A549 (cell line): ENCODE data around the gene HOATZ. TPM values are rescaled to one million over a fixed set of nuclear protein-coding genes. Genes with fewer than 3 reads are reported as not detected.

ENCODE experiments used
- ATAC-seq, 2 experiments: fragments of 200-7000 bp in 1 of 2; fragments of >200 bp in 1 of 2; cut with Nextera tagmentation in 1 of 2; cut with Tn5 transposase in 1 of 2; 3 replicates each; pipeline versions ENCODE4 v1.8.0 to v1.9.1; 2018 to 2020; ENCODE audit warnings: mild to moderate bottlenecking in 1 of 2, moderate library complexity in 1 of 2
- CTCF ChIA-PET: fragments of 300-600 bp; sonication (Branson Sonifier 250); formaldehyde crosslinking; extraction: SDS; loops from one replicate; lab custom pipeline; 2021; ENCODE audit warnings: antibody characterized with exemption, inconsistent platforms; lab: Yijun Ruan, JAX
- POLR2A ChIA-PET: fragments of 350-600 bp; formaldehyde crosslinking; extraction: SDS; loops from one replicate; lab custom pipeline; 2021; ENCODE audit warnings: antibody characterized with exemption, inconsistent platforms; lab: Yijun Ruan, JAX
- DNase-seq, 2 experiments: peaks; one replicate each; pipeline versions ENCODE4 v3.0.0 to v3.0.0-alpha.2; 2011 to 2016; ENCODE audit warnings: low read depth in 1 of 2, low spot score in 1 of 2
- FAIRE-seq: peaks from 2 replicates; lab custom pipeline; 2011; peaks lifted over from hg19 to GRCh38; lab: Jason Lieb, UNC
- H3K27ac ChIP-seq, 2 experiments: fragments of >200 bp; sonication (Bioruptor Twin); formaldehyde crosslinking; 3 replicates each; pipeline ENCODE4 v1.5.1; 2016 to 2017
- H3K4me1 ChIP-seq: fragments of >200 bp; sonication (Bioruptor Twin); formaldehyde crosslinking; 3 replicates; pipeline ENCODE4 v1.6.1; 2016
- H3K4me2 ChIP-seq: fragments of >200 bp; sonication (Bioruptor Twin); formaldehyde crosslinking; 3 replicates; pipeline ENCODE4 v1.6.1; 2016
- H3K4me3 ChIP-seq: fragments of >200 bp; sonication (Bioruptor Twin); formaldehyde crosslinking; 3 replicates; pipeline ENCODE4 v1.5.1; 2016
- H3K9me3 ChIP-seq: fragments of >200 bp; sonication (Bioruptor Twin); formaldehyde crosslinking; 3 replicates; pipeline ENCODE4 v1.6.1; 2016
- ATOH8 ChIP-seq: fragments of 250-450 bp; sonication (Bioruptor Pico); IDR thresholded peaks from 2 replicates; pipeline ENCODE4 v1.5.0; 2020; ENCODE audit warnings: low read depth, mild to moderate bottlenecking, moderate library complexity
- BHLHE40 ChIP-seq: IDR thresholded peaks from 2 replicates; pipeline ENCODE4 v1.6.1; 2012; ENCODE audit warnings: low read depth, low read length, inconsistent platforms
- CBX8 ChIP-seq: fragments of 200-600 bp; sonication (generic); IDR thresholded peaks from 2 replicates; pipeline ENCODE4 v1.6.1; 2016
- CHD4 ChIP-seq: fragments of 200-600 bp; sonication (generic); IDR thresholded peaks from 2 replicates; pipeline ENCODE4 v1.6.1; 2016; ENCODE audit warnings: antibody characterized with exemption, mild to moderate bottlenecking, borderline replicate concordance
- FOSB ChIP-seq: fragments of 250-450 bp; sonication (Bioruptor Pico); IDR thresholded peaks from 2 replicates; pipeline ENCODE4 v1.5.0; 2020; ENCODE audit warnings: mild to moderate bottlenecking, moderate library complexity
- FOSL2 ChIP-seq, 2 experiments: fragments of 450-650 bp in 1 of 2; fragments of >200 bp in 1 of 2; sonication (Bioruptor Twin) in 1 of 2; formaldehyde crosslinking; IDR thresholded peaks; 2 replicates each; pipeline versions ENCODE4 v1.5.0 to v1.6.1; 2016 to 2020; ENCODE audit warnings: mild to moderate bottlenecking in 1 of 2, moderate library complexity in 1 of 2
- GATA3 ChIP-seq: IDR thresholded peaks from 2 replicates; pipeline ENCODE4 v1.6.1; 2012; ENCODE audit warnings: borderline replicate concordance
- HEYL ChIP-seq: fragments of 250-450 bp; sonication (Bioruptor Pico); IDR thresholded peaks from 2 replicates; pipeline ENCODE4 v1.8.0; 2021; ENCODE audit warnings: mild to moderate bottlenecking, moderate library complexity
- JUN ChIP-seq, 2 experiments: fragments of >200 bp; sonication (Bioruptor Twin); formaldehyde crosslinking; IDR thresholded peaks; 2 replicates in 1 of 2; 3 replicates in 1 of 2; pipeline ENCODE4 v1.6.1; 2016 to 2017
- JUNB ChIP-seq: fragments of >200 bp; sonication (Bioruptor Twin); formaldehyde crosslinking; IDR thresholded peaks from 2 replicates; pipeline ENCODE4 v1.6.1; 2016
- KDM1A ChIP-seq: fragments of 200-600 bp; sonication (generic); IDR thresholded peaks from 2 replicates; pipeline ENCODE4 v1.6.1; 2016; ENCODE audit warnings: low read depth, mild to moderate bottlenecking
- KDM5A ChIP-seq: fragments of 200-600 bp; sonication (generic); IDR thresholded peaks from 2 replicates; pipeline ENCODE4 v1.6.1; 2016; ENCODE audit warnings: antibody characterized with exemption, mild to moderate bottlenecking
- MAFK ChIP-seq: fragments of 450-650 bp; IDR thresholded peaks from 2 replicates; pipeline ENCODE4 v1.6.1; 2014; ENCODE audit not compliant: partially characterized antibody
- RCOR1 ChIP-seq: fragments of 150-350 bp; IDR thresholded peaks from 2 replicates; pipeline ENCODE4 v1.6.1; 2014; ENCODE audit warnings: antibody characterized with exemption, low read length, low read depth
- RNF2 ChIP-seq: fragments of 200-600 bp; sonication (generic); IDR thresholded peaks from 2 replicates; pipeline ENCODE4 v1.6.1; 2016; ENCODE audit warnings: low read depth, mild to moderate bottlenecking, antibody characterized with exemption, moderate library complexity, borderline replicate concordance
- SREBF2 ChIP-seq: fragments of 450-650 bp; IDR thresholded peaks from 2 replicates; pipeline ENCODE4 v1.6.1; 2014; ENCODE audit warnings: mild to moderate bottlenecking, moderate library complexity
- TFCP2L1 ChIP-seq: fragments of 250-450 bp; sonication (Bioruptor Pico); IDR thresholded peaks from 2 replicates; pipeline ENCODE4 v1.5.0; 2021; ENCODE audit warnings: mild to moderate bottlenecking
- TP53 ChIP-seq: fragments of 250-450 bp; sonication (Bioruptor Pico); IDR thresholded peaks from 2 replicates; pipeline ENCODE4 v1.5.0; 2021; ENCODE audit warnings: mild to moderate bottlenecking, moderate library complexity
- ZSCAN20 ChIP-seq: fragments of 250-450 bp; sonication (Bioruptor Pico); IDR thresholded peaks from 2 replicates; pipeline ENCODE4 v1.8.0; 2022; ENCODE audit warnings: mild to moderate bottlenecking, moderate library complexity
- WGBS: methylation state at CpG from one replicate; pipeline ENCODE4 v1.1.6; 2017; ENCODE audit errors: missing lambda C conversion rate; 5-methylcytosine and 5-hydroxymethylcytosine counted together
- polyA plus RNA-seq, 4 experiments: library from polyadenylated mRNA; depleted of rRNA in 3 of 4; stranded (reverse); fragments of >200 nt; fragmentation: RNase III in 1 of 4; extraction: RNeasy Plus Mini Kit Qiagen cat#74134 plus additional on column Dnase treatment in 1 of 4; gene quantifications; 2 replicates in 3 of 4; 3 replicates in 1 of 4; pipeline ENCODE4 v1.2.3, GENCODE V29; 2011 to 2017
- TF ChIP-seq, protein P1 (sequence below): IDR thresholded peaks from 2 replicates; pipeline ENCODE4 v1.6.1; 2012

The HOATZ gene
- polyA plus RNA-seq, 2 of the 4 experiments (the other 2 are of a cell fraction): not detected

DNA sequence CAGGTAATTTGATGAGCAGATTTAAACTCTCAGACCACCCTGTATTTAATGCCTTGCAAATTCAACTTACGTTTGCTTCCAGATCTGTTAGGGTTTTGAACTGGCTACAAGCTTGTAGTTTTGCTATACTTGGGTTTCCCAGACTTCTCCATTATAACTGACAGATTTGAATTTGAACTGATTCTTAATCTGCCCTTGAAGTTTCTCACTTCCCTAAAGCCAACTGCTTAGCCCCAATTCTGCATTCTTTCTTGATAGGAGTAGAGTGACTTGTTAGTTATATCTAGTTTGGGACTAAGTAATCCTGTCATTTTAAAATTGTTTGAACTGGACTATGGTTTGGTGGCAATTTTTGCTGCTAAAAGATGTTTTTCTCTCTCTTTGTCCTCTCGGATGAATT, 35.7 kb downstream of the HOATZ start (continued):
- no peak for TF ChIP-seq FOSL2 (IDR thresholded peaks at IDR 0.05)
- TF ChIP-seq FOSL2 (CRISPR knock-in tag; IDR thresholded peaks at IDR 0.05): no peak
- TF ChIP-seq CHD4: no peak
- TF ChIP-seq ATOH8 (CRISPR knock-in tag): no peak
- no peak for TF ChIP-seq KDM5A
- no peak for TF ChIP-seq KDM1A

- no peak for DNase-seq
- POLR2A ChIA-PET: no interaction called here
- ATAC-seq: no peak
- peaks cover 15% of the 10 kb centered on the region for H3K4me1 ChIP-seq
- CTCF ChIA-PET: interaction anchor here (0.9 to 1.2 kb wide), 2 partner anchors 23 to 102 kb away, joined by 3 read pairs; no protein-coding TSS in a partner anchor
- no peak for FAIRE-seq
- H3K27ac ChIP-seq: peak overlapping the region in 1 of 2 experiments; percentile 45; a peak in 1 of 6 replicates
- no peak overlapping the region for H3K4me3 ChIP-seq
- 0 out of 3 replicates have a peak overlapping the region, but pooled peaks have one; percentile 4 for H3K4me2 ChIP-seq
- H3K9me3 ChIP-seq: peaks cover 12% of the 10 kb centered on the region; the same call in 2 of the 3 replicates
- TF ChIP-seq FOSB (CRISPR knock-in tag): no peak
- TF ChIP-seq BHLHE40: no peak
These were observed 40.0 kb downstream of the HOATZ start for GRCh38 chr11:111554532-111554931.

GRCh38 chr11:111555255-111555654, 40.7 kb downstream of the HOATZ start:
- peaks cover 15% of the 10 kb centered on the region for H3K4me1 ChIP-seq
- no peak overlapping the region for H3K27ac ChIP-seq
- H3K9me3 ChIP-seq: peaks cover 12% of the 10 kb centered on the region; the same call in 2 of the 3 replicates
- no peak for FAIRE-seq
- H3K4me3 ChIP-seq: no peak overlapping the region
- POLR2A ChIA-PET: no interaction called here
- no peak overlapping the region for H3K4me2 ChIP-seq
- CTCF ChIA-PET: interaction anchor here (0.9 to 1.4 kb wide), 3 partner anchors 24 to 222 kb away, joined by 3 to 4 read pairs (median 3); no protein-coding TSS in a partner anchor
- TF ChIP-seq GATA3: no peak
- no peak for TF ChIP-seq FOSB (CRISPR knock-in tag)
- TF ChIP-seq RCOR1: no peak
- TF ChIP-seq TFCP2L1 (CRISPR knock-in tag): no peak
- no peak for TF ChIP-seq TP53 (CRISPR knock-in tag)
- no peak for TF ChIP-seq CBX8
- TF ChIP-seq ZSCAN20 (CRISPR knock-in tag): no peak
- TF ChIP-seq CHD4: no peak
- no peak for TF ChIP-seq RNF2
- TF ChIP-seq SREBF2: no peak
- no peak for TF ChIP-seq KDM5A
- TF ChIP-seq HEYL: no peak
- ATAC-seq: no peak
- DNase-seq: no peak

DNA sequence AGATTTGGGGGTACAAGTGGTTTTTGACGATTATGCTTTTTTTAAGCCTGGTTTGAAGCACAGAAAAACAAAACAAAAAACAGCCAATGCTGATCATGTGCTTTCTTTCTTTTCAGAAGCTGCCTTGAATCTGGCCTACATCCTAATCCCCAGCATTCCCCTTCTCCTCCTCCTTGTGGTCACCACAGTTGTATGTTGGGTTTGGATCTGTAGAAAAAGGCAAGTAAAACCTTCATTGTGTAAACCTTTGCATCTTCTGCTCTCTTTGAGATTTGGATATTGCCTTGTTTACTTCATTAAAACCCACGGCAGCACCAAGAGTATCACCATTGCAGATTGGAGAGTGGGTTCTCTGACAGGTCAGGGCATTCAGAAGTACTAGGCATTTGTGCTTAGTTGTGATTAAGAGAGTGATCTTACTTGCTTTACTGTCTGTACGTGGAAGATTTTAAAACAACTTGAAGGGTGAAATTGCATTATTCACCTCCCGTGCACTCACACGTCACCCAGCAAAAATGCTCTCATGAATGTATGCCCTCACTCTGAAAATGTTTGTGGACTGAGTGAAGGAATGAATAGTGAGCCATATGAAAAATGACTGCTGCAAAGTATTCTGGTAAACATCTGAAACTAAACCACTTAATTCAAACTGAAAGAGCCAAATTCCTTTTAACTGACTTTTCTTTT, 43.0 kb downstream of the HOATZ start:
- DNase-seq (peak in 1 of 2 experiments; percentile 53), ATAC-seq (peak; percentile 75 to 77), FAIRE-seq (no peak)
- Histone ChIP-seq H3K27ac (peak overlapping the region; percentile 72 to 86), H3K4me1 (peaks cover 33% of the 10 kb centered on the region), H3K9me3 (peaks cover 12% of the 10 kb centered on the region; the same call in 2 of the 3 replicates), H3K4me2 (peak overlapping the region; percentile 44), H3K4me3 (no peak overlapping the region)
- POLR2A ChIA-PET: no interaction called here
- CTCF ChIA-PET: interaction anchor here (1.1 to 2.1 kb wide), 3 partner anchors 29 to 112 kb away, joined by 3 to 6 read pairs (median 4); no protein-coding TSS in a partner anchor
- WGBS: 31% methylated on average over 5 of the region's 5 CpGs
- TF ChIP-seq FOSL2 (IDR thresholded peaks at IDR 0.05) (no peak), FOSL2 (CRISPR knock-in tag; IDR thresholded peaks at IDR 0.05) (peak; percentile 55), GATA3 (peak; percentile 61; the same call in 1 of the 2 replicates), JUNB (0 out of 2 replicates have a peak, but pooled peaks have one; percentile 19), JUN (IDR thresholded peaks at IDR 0.05) (peak in 1 of 2 experiments; percentile 39; a peak in 1 of 5 replicates), MAFK (peak; percentile 24)
- TF ChIP-seq, protein P1, sequence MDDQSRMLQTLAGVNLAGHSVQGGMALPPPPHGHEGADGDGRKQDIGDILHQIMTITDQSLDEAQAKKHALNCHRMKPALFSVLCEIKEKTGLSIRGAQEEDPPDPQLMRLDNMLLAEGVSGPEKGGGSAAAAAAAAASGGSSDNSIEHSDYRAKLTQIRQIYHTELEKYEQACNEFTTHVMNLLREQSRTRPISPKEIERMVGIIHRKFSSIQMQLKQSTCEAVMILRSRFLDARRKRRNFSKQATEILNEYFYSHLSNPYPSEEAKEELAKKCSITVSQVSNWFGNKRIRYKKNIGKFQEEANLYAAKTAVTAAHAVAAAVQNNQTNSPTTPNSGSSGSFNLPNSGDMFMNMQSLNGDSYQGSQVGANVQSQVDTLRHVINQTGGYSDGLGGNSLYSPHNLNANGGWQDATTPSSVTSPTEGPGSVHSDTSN: no peak
